Mucosa of rectum (tissue), 2 donors: Measurements from ENCODE around the gene DRICH1.
"Not testable (repeated sequence)": the region's sequence is repeated elsewhere in the genome, so short reads cannot be mapped to it uniquely, and the experiment has no call there.

Experiments
- H3K27ac ChIP-seq, 2 donors: one replicate each; pipeline ENCODE4 v1.7.0; 2013; ENCODE audit warnings: inconsistent platforms in 2 of 2, low read depth in 2 of 2, low read length in 2 of 2
- H3K27me3 ChIP-seq, 2 donors: one replicate each; pipeline ENCODE4 v1.7.0; 2013; ENCODE audit warnings: low read length in 2 of 2; ENCODE audit not compliant: control insufficient read depth in 2 of 2, insufficient read depth in 2 of 2
- H3K36me3 ChIP-seq, 2 donors: one replicate each; pipeline ENCODE4 v1.7.0; 2013; ENCODE audit warnings: low read length in 2 of 2; ENCODE audit not compliant: control insufficient read depth in 2 of 2, insufficient read depth in 2 of 2
- H3K4me1 ChIP-seq, 2 donors: one replicate each; pipeline ENCODE4 v1.7.0; 2013; ENCODE audit warnings: low read length in 2 of 2, mild to moderate bottlenecking in 1 of 2; ENCODE audit not compliant: control insufficient read depth in 2 of 2, insufficient read depth in 2 of 2
- H3K4me3 ChIP-seq, 2 donors: one replicate each; pipeline ENCODE4 v1.7.0; 2013; ENCODE audit warnings: low read length in 2 of 2
- H3K9ac ChIP-seq, 2 donors: one replicate each; pipeline ENCODE4 v1.7.0; 2013; ENCODE audit warnings: low read length in 2 of 2, low read depth in 1 of 2, mild to moderate bottlenecking in 1 of 2
- H3K9me3 ChIP-seq, 2 donors: one replicate each; pipeline ENCODE4 v1.7.0; 2013; ENCODE audit warnings: low read length in 2 of 2; ENCODE audit not compliant: control insufficient read depth in 2 of 2
- donor health status: healthy.
- donor health status: Normal muscosa, but diverticular disease.

The DRICH1 gene

GRCh38 chr22:23566705-23567475 lies 65.2 kb downstream of the DRICH1 start:
- H3K27me3 ChIP-seq: peaks cover 10 to 11% of the 10 kb centered on the region in 2 donors

GRCh38 chr22:23565915-23566704 lies 66.0 kb downstream of the DRICH1 start:
- Histone ChIP-seq H3K4me3 (peak overlapping the region; percentile 45 to 56), H3K27me3 (peaks cover 10 to 11% of the 10 kb centered on the region in 2 donors), H3K4me1 (peaks cover 2 to 7% of the 10 kb centered on the region in 2 donors), H3K27ac (no peak overlapping the region), H3K36me3 (no peaks in the 10 kb centered on the region), H3K9me3 (no peaks in the 10 kb centered on the region), H3K9ac (no peak overlapping the region)

More at GRCh38 chr22:23566705-23567475, 65.2 kb downstream of the DRICH1 start:
- peaks cover 2 to 7% of the 10 kb centered on the region in 2 donors for H3K4me1 ChIP-seq
- H3K9ac ChIP-seq: no peak overlapping the region
- H3K36me3 ChIP-seq: no peaks in the 10 kb centered on the region
- no peak overlapping the region for H3K27ac ChIP-seq
- no peaks in the 10 kb centered on the region for H3K9me3 ChIP-seq
- no peak overlapping the region for H3K4me3 ChIP-seq

GRCh38 chr22:23565305-23565914 lies 66.7 kb downstream of the DRICH1 start:
- no peak overlapping the region for H3K27ac ChIP-seq
- H3K27me3 ChIP-seq: peaks cover 10 to 11% of the 10 kb centered on the region in 2 donors
- no peaks in the 10 kb centered on the region for H3K9me3 ChIP-seq
- H3K36me3 ChIP-seq: no peaks in the 10 kb centered on the region
- H3K4me1 ChIP-seq: peaks cover 2 to 7% of the 10 kb centered on the region in 2 donors
- peak overlapping the region; percentile 45 to 56 for H3K4me3 ChIP-seq
- H3K9ac ChIP-seq: peak overlapping the region in 1 of 2 donors; percentile 14

- Histone ChIP-seq H3K36me3 (no peaks in the 10 kb centered on the region), H3K4me1 (peaks cover 2 to 7% of the 10 kb centered on the region in 2 donors), H3K9me3 (no peaks in the 10 kb centered on the region), H3K27me3 (peaks cover 10 to 11% of the 10 kb centered on the region in 2 donors), H3K4me3 (no peak overlapping the region), H3K9ac (no peak overlapping the region), H3K27ac (no peak overlapping the region)
Measured at GRCh38 chr22:23564276-23564675, 67.8 kb downstream of the DRICH1 start.

- Histone ChIP-seq H3K36me3 (no peaks in the 10 kb centered on the region), H3K4me1 (peaks cover 2 to 7% of the 10 kb centered on the region in 2 donors), H3K27me3 (peaks cover 10 to 11% of the 10 kb centered on the region in 2 donors), H3K9ac (no peak overlapping the region), H3K4me3 (no peak overlapping the region), H3K27ac (no peak overlapping the region), H3K9me3 (no peaks in the 10 kb centered on the region)
Measured at GRCh38 chr22:23563111-23563510, 69.0 kb downstream of the DRICH1 start.

- Histone ChIP-seq H3K9me3 (no peaks in the 10 kb centered on the region), H3K27me3 (peaks cover 8 to 10% of the 10 kb centered on the region in 2 donors), H3K36me3 (no peaks in the 10 kb centered on the region), H3K4me3 (no peak overlapping the region), H3K4me1 (peaks cover 2 to 7% of the 10 kb centered on the region in 2 donors), H3K9ac (no peak overlapping the region), H3K27ac (no peak overlapping the region)
Measured at GRCh38 chr22:23562186-23562585, 69.9 kb downstream of the DRICH1 start.

- not testable (repeated sequence) for H3K4me3 ChIP-seq, H3K4me1 ChIP-seq, H3K27me3 ChIP-seq, H3K9ac ChIP-seq, H3K27ac ChIP-seq, H3K36me3 ChIP-seq, H3K9me3 ChIP-seq
Measured at GRCh38 chr22:23561025-23561510, 71.1 kb downstream of the DRICH1 start.

- not testable (repeated sequence) for H3K9me3 ChIP-seq, H3K4me3 ChIP-seq, H3K36me3 ChIP-seq, H3K27me3 ChIP-seq, H3K27ac ChIP-seq, H3K4me1 ChIP-seq, H3K9ac ChIP-seq
Measured at GRCh38 chr22:23560215-23560614, 71.9 kb downstream of the DRICH1 start.
